Activated CD4-positive, CD25-positive, alpha-beta regulatory T cell (primary cell): ENCODE results near the gene CAMKMT.

Experiments
- DNase-seq, 4 experiments: peaks; one replicate each; lab custom pipeline; 2025; lab: John Stamatoyannopoulos, UW

The CAMKMT gene

GRCh38 chr2:44649381-44649780 lies 287.6 kb downstream of the CAMKMT start:
- DNase-seq = no peak

GRCh38 chr2:44650796-44651195 lies 289.0 kb downstream of the CAMKMT start:
- no peak for DNase-seq

GRCh38 chr2:44651974-44652373 lies 290.2 kb downstream of the CAMKMT start:
- DNase-seq = no peak

- DNase-seq = no peak
Measured at GRCh38 chr2:44652701-44653100, 291.0 kb downstream of the CAMKMT start.

- DNase-seq = no peak
Measured at GRCh38 chr2:44655401-44655864, 293.7 kb downstream of the CAMKMT start.

GRCh38 chr2:44656460-44656859 lies 294.7 kb downstream of the CAMKMT start:
- DNase-seq = no peak

GRCh38 chr2:44663471-44664073 lies 301.8 kb downstream of the CAMKMT start:
- DNase-seq = no peak

- DNase-seq = no peak
Measured at GRCh38 chr2:44668336-44668735, 306.6 kb downstream of the CAMKMT start.

- no peak for DNase-seq
Measured at GRCh38 chr2:44671276-44671675, 309.5 kb downstream of the CAMKMT start.

- no peak for DNase-seq
Measured at GRCh38 chr2:44671916-44672315, 310.2 kb downstream of the CAMKMT start.

- DNase-seq = no peak
Measured at GRCh38 chr2:44672431-44672830, 310.7 kb downstream of the CAMKMT start.

GRCh38 chr2:44674473-44675284 lies 312.9 kb downstream of the CAMKMT start:
- DNase-seq = no peak

GRCh38 chr2:44676379-44676778 lies 314.6 kb downstream of the CAMKMT start:
- no peak for DNase-seq

- DNase-seq = no peak
Measured at GRCh38 chr2:44679584-44679983, 317.8 kb downstream of the CAMKMT start.

GRCh38 chr2:44679990-44680389 lies 318.2 kb downstream of the CAMKMT start:
- no peak for DNase-seq

GRCh38 chr2:44680424-44680971 lies 318.8 kb downstream of the CAMKMT start:
- no peak for DNase-seq

GRCh38 chr2:44680983-44681531 lies 319.3 kb downstream of the CAMKMT start:
- DNase-seq = no peak

GRCh38 chr2:44682459-44682858 lies 320.7 kb downstream of the CAMKMT start:
- DNase-seq = no peak

- no peak for DNase-seq
Measured at GRCh38 chr2:44684559-44684958, 322.8 kb downstream of the CAMKMT start.

- DNase-seq = no peak
Measured at GRCh38 chr2:44686561-44686960, 324.8 kb downstream of the CAMKMT start.

GRCh38 chr2:44687686-44688455 lies 326.1 kb downstream of the CAMKMT start:
- no peak for DNase-seq

GRCh38 chr2:44688456-44689124 lies 326.8 kb downstream of the CAMKMT start:
- no peak for DNase-seq
